ENCODE measurements around the gene ATP23.

ATP23 gene, protein sequence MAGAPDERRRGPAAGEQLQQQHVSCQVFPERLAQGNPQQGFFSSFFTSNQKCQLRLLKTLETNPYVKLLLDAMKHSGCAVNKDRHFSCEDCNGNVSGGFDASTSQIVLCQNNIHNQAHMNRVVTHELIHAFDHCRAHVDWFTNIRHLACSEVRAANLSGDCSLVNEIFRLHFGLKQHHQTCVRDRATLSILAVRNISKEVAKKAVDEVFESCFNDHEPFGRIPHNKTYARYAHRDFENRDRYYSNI

DNA sequence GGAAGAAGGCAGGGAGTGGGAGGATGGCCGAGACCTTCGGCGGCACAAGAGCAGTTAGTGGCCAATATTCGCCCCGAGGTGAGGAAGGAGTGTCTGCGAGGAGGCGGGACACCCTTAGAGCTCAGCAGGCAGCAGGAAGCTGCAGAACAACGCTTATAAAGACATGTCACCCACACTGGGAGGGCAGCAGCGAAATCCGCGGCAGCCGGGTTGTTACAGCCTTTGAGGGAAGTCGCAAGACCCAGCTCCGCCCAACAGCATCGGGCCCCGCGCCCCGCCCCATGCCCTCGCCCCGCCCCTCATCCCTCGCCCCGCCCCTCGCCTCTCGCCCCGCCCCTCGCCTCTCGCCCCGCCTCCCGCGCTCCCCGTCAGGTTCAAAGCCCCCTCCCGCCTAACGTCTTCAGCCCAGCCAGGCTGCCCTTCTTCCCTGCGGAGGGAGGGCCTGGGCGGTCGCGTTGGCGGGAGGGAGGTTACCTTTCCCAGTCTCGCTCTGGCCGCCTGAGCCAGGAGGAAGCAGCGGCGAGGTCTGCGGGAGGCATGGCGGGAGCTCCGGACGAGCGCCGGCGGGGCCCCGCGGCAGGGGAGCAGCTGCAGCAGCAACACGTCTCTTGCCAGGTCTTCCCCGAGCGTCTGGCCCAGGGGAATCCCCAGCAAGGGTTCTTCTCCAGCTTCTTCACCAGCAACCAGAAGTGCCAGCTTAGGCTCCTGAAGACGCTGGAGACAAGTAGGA is at the start of gene ATP23:
TSS of gene ATP23 (plus strand) at position 403 of the 730 bp plus-strand sequence. CDS start at position 538, 135 bp downstream.
- peak; percentile 89 for DNase-seq (ENCODE audit: low spot score)

DNA sequence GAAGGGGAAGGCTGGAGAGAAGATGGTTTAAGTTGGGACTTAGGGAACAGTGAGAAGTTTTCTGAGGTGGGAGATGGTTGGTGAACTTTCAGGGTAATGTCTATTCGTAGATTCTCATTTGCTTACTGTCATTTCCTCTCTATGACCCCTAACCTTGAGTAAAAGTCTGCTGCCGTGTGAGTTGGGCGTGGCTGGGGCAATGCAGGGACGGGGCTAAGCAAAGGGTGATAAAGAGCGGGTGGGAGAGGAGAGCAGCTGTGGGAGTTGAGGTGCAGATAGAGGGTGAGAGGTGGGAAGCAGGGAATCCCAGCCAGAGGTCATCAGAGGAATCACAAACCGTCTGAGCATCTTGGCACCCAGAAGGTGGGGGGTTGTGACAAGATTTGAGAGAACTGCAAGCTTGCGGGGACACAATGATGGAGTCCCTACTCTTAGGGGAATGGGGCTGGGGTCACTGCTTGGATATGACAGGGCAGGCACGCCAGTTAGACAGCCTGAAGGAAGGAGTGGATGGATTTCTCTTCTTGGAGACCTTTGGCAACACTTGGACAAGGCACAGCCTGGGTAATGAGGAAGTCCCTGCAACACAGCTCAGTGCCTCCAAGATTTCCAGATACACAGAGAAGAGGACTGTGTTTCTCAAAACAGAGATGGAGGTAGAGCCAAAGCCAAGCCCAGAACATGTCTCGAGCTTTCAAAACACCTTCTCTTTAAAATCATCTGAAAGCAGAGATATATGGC is 49.0 kb upstream of the ATP23 start:
- no peak for DNase-seq (ENCODE audit: low spot score)

DNA sequence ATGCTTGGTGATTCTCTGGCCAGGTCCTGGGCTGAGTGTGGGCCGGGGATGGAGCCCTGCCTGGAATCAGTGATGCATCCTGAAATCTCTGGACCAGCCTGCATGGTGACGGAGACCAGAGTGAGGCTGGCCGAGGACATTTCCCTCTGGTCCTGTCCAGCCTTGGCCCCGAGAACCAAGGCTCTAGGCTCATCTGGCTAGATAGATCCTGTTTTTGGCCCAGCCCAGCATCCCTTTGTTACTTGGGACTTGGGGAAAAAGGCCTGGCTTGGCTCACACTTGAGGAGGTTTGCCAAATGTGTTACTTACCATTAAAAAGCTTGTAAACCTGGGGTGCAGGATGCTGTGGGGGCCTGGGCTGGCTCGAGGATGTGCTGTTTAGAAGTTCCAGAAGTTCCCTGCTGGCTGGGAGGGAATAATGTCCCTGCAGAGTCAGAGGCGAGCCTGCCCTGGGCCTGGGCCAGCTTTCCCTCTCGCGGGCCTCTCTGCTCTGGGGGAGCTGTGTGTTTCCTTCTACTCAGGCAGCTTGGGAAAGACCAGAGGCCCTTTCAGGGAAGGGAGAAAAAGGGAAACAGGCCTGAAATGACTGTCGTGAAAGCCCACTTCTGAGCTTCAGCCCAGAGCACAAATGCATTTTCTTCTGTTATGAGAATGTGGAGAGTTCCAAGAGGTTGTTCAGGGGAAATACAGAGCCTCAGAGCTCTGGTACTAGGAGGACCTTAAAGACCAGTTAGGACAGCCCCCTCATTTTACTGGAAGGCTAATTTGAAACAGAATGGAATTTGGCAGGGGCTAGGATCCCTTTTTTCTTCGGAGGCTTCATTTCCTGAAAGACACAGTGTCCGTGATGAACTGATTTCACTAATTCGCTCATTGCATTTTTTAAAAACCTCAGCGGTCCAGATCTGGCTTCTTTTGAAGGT is 47.7 kb upstream of the ATP23 start:
- DNase-seq (ENCODE audit: low spot score) = no peak

DNA sequence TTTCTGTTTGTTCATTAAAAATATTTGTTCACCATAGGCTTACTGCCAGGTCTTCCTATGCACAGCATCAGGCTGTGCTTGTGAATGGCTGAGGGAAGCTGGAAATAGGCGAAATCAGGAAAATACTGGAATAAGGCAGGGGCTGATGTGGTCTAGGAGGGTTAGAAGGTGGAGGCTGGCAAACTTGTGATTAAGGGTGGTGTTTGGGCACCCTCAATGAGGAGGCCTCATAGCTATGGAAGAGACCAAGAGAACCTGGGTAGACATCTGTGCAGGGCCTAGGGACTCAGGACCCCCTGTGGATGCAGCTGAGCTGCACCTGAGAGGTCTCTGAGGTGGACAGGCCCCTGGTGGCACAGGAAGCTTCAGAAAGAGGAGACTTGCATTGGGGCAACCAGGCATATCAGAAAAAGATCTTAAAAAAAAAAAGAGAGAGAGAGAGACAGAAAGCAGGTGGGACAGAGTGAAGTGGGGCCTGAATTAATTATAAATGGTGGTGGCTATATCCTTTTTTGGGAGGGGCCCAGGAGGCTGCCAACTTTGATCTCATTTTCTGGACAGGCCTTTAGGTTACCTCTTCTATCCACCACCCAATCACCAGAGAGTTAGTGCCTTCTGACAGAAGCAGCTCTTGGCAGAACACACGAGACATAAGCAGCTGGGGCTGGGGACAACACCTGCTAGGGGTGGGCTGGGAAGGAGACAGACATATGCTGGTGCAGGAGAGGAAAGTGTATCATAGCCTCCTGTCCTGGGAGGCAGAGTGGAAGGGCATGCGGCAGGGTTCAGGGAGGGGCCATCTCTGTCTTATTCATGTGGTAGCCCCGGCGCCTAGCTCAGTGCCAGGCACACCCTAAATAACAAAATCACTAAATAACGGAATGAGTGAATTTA is 46.7 kb upstream of the ATP23 start:
- no peak for DNase-seq (ENCODE audit: low spot score)

DNA sequence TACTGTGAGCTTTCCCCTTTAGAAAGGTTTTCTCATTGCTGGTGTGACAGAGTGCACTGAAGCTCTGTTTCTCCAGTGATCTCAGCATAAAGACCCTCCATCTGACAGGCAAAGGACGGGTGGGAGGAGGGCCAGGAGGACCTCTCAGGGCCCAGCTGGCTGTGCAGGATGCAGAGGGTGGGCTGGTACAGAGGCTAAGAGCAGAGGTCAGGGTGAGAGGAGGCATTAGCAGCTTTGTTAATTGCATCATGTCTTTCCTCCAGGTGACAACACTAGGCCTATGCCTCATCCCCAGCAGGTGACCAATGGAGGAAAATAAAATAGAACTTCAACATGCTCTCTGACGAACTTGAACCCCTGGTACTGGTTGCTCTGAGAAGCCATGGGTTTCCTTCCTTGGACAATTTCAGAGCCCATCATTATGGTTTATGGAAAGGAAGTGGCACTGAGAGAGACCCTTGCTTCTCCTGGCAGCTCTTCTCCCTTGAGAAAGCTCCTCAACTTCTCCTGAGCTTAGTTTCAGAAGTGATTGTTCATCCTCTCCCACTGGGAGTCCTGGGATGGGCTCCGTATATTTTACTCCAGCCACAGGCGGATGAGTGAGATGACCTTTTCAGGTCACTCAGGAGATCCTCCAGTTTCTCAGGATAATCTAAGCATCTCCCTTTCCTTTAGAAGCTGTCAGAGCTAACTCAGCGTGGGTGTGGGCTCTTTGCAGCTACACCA is 45.8 kb upstream of the ATP23 start:
- DNase-seq (ENCODE audit: low spot score) = no peak

DNA sequence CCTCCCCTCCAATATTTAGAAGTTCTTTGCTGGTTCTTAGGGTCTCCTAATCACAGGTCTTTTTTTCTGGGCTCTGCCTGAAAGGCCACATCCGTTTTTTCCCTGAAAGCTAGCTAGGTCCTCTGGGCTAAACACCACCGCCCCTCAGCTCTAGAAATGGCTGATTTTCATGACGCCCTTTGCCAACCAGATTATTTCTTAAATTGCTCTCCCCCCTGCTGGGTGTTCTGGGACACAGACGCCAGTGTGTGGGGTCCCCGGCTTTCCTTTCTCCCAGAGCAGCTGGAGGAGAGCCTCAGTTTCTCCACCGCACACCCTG is 45.3 kb upstream of the ATP23 start:
- DNase-seq (ENCODE audit: low spot score) = no peak

DNA sequence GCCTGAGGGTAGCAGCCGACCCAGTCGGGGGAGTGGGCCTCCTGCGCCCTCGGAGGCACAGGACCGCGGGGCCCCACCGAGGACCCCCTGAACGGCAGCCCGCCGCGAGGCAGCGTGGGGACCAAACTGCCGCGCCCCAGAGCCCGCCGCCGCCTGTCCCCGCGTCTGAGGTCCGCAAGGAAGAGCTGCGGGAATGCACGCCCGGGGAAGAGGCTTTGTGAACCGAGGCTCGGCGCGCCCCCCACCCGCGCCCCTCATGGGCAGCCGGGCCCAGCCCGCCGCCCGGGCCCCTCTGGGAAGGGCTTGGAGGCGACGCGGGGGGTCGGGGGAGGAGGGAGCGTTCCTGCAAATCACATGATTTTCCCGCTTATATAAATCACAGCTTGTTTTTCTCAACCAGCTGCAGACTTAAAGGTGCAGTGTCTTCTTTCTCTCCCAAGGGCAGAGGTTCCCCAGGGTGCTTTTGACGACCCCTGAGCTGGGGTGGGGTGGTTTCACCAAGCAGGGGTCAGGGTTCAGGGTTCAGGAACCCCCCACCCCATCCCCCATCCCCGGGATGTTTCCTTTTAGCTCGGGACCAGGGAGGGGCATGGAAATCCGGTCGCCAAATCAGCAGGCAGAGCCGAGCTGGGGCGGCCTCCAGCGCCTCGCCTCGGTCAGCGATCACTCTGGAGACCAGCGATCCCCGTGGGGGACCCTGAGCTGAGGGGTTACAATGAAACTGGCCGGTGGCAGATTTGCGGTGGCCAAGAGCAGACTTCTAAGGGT is 44.7 kb upstream of the ATP23 start:
- DNase-seq (ENCODE audit: low spot score) = no peak

DNA sequence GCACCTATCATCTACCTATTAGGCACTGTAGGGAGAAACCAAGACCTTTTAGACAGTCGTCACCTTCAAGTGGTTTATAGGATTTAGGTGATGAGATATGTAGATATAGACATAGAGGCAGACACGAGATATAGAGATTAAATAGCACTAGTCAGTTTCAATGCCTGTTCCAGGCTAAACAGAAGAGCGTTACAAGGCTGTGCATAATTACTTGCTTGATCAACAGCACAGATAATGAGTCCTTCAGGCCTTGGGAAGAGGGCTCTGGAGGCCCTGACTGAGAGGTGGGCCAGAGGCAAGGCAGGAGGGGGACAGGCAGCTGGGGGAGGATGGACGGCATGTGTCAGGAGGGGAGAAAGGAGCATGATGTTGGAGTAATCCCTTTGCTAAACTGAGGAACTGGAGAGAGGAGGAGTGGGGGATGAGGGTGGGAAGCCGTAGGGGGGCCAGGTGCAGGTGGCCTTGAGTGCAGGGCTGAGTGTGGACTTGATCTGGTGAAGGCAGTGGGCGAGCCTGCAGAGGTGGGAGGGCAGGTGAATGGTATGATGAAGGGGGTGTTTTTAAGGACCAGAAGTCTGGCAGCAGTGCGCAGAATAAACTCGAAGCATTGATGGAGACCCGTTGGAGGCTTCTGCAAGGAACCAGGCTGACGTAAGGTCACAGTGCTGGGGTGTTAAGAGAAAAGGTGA is 43.9 kb upstream of the ATP23 start:
- no peak for DNase-seq (ENCODE audit: low spot score)

DNA sequence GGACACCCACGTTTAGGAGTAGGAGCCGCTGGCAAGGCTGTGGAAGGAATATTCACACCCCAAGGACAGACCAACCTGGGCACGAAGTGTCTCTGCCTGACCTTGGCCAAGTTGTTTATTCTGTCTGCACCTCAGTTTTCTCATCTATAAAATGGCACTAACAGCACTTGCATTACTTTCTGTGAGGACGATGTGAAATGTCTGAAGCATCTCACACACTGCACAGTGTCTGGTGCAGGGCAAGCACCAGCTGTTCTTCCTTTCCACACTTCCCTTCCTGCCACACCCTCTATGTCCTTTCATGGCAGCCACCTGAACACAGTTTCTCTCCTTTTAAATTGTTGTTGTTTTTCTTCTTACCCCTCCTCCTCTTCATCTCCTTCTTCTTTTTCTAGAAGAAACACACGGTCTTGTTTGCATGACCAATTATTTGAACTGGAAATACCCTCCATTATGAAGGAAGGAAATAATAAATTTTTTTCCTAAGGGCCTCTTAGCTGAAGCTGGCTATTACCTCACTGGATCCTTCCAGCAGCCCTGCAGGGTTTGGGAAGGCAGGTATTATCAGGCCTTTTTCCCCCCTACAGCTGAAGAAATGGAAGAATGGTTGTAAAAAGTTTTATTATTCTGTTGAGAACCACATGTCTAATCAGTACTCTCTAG is 42.9 kb upstream of the ATP23 start:
- DNase-seq (ENCODE audit: low spot score) = no peak

DNA sequence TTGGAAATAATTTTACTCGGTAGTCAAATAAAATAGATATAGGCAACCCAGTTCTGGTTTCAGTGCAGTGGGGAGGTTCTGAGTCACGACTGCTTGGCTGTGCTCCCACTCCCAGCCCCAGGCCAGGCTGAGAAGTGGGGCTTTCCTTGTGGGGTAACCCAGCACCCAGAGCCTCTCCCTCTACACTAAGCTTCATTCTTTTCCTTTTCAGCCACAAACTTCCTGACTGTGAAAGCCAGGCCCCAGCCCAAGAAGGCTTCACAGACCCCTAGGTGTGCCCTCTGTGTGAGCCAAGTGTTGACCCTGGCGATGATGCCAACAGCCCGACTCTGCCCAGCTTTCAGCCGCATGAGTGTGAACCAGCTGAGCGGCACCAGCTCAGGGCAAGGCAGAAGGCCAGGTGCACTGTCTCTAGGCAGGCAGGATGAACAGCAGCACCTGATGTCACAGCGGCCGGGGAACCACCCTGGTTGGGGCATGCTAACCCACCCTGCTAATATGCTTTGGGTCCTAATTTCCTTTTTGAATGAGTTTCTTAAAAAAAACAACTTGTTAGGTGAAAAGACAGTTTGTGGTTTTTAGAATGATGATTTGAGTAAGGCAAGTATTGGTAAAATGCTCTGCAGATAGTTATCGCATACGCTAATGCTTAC is 42.2 kb upstream of the ATP23 start:
- DNase-seq (ENCODE audit: low spot score) = no peak

DNA sequence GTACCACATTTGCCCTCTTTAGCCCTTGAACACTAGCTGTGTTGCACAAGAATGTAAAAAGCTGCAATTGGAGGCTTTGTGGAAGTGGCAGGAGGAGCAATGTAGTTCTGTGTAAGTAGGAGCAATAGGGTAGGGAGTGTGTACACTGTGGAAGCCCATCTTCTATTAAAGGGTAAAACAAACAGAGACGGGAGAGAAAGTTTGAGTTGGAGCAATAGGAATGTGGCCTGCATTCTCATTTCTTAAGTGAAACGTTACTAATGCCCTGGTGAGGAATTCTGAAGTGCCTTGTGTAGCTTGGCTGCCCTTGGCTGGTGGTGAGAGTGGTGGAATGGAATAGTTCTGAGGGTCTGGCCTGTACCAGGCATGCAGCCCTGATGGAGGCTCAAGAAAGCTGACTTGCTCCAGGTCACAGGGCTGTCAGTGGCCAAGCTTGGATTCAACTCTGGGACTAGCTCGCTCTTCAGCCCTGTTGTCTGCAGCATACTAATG is 38.8 kb upstream of the ATP23 start:
- DNase-seq (ENCODE audit: low spot score) = no peak

DNA sequence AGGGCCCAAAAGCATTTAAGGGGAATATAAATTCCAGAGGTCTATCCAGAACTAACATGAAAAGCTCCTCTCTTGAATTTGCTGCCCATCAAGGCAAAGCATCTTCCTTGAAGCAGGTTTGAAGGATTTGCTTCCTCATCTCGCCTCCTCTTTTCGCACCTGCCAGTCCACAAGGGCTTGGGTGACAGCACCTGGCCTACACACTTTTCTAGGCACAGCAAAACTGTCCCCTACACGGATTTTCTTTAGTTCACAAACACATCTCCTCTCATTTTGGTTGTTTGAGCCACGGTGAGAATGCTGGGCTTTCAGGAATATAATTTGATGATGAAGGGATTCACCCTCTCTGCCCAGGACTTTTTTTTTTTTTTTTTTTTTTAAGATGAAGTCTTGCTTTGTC is 36.9 kb upstream of the ATP23 start:
- DNase-seq (ENCODE audit: low spot score) = no peak

DNA sequence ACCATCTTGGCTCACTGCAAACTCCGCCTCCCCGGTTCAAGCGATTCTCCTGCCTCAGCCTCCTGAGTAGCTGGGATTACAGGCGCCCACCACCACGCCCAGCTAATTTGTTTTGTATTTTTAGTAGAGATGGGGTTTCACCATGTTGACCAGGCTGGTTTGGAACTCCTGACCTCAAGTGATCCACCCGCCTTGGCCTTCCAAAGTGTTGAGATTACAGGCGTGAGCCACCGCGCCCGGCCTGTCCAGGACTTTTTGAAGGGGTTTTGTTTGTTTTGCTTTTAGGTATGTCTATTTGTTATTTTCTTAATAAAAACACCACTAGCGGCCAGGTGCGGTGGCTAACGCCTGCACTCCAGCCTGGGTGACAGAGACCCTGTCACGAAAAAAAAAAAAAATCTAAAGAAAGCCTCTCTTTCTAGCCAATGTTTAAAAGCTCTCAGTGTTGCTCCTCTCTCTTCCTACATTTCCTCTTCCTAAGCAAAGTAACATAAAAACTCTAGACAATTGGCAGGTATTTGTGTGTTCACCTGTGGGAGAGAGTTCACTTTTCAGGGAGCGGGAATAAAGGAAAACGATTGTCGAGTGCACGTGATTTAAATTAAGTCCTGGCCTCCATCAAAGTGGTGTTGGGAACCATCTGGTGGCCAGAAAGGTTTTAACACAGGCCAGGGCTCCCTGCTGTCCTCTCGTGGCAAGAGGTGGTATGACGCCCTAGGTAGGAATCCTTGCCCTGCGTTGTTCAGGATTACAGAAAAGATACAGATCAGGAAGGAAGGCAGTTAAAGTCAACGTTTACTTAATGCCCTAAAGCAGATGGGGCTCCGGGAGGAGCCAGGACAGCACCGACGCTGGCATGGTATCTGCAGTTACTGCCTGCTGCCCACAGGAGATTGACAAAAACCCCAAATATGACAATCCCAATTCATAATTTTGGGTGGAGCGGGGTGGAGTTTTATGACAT is 36.2 kb upstream of the ATP23 start:
- peak; percentile 83 for DNase-seq (ENCODE audit: low spot score)

DNA sequence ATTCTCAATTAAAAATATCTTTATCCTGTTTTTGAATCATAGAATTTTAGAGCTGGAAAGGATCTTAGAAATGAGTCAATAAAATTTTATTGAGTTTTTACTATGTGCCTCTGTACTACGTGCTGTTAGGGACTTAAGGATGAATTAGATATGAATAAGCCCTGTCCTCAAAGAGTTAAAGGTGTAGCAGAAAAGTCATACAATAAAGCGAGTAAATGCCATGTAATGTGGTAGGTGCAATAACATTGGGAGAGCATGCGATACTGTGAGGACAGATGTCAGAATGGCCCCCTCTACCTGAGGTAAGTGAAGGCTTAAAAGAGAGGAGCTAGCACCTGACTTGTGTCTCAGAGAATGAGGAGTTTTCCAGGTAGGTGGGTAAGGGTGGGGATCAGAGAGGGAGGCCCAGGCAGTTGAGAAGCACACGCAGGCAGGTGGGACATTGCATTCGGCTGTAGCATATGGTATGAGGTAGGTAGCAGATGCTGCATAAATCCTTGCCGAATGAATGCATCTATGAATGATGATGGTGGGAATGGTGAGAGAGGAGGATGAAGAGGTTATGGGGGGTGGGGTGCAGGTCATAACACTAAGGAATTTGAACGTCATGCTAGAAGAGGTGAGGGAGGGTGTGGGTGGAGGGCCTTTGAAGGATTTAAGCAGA is 35.4 kb upstream of the ATP23 start:
- no peak for DNase-seq (ENCODE audit: low spot score)

DNA sequence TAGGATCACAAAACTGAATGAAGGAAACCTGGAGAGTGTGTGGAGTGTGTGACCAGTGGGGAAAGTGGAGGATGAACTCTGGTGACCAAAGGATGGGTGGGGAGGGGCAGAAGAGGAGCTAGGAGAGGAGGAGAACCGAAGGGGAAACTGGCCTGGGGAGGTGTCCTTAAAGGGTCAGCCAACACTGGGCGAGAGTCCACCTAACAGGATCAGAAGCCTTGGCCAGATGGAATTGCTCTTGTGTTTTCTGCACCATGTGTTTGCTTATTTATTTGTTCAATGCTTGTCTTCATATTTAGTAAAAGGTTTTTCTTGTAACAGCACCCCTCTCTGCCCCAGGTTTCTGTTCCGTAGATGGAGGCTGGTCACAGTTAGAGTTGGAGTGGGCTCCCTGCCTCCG is 34.5 kb upstream of the ATP23 start:
- DNase-seq (ENCODE audit: low spot score) = no peak

DNA sequence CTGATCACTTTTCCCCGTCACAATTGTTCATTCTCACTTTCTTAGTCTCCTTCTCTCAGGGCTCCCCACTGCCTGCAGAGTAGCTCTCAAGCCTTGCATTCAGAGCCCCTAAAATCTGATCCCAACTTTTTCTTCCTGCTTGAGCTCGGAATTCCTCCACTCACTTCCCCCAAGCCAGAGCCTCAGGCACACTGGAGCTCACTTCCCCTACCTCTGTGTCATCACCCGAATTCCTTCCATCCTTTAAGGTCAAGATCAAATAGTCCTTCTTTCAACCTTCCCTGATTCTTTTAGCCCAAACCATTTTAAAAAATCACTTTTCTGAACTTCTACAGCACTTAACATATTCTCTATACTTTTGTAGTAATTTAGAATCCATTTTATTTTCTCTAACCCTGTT is 34.1 kb upstream of the ATP23 start:
- no peak for DNase-seq (ENCODE audit: low spot score)

All from hematopoietic multipotent progenitor cell treated with erythropoietin and hydrocortisone succinate and interleukin-3 and kit ligand, for 15 days (in vitro differentiated cells).